ENCODE results near the gene TMC8. TPM values are rescaled to one million over a fixed set of nuclear protein-coding genes. Genes with fewer than 3 reads are reported as not detected.

TMC8 gene
- polyA plus RNA-seq, 1 donor from 2014 or later = 97.5 TPM

DNA sequence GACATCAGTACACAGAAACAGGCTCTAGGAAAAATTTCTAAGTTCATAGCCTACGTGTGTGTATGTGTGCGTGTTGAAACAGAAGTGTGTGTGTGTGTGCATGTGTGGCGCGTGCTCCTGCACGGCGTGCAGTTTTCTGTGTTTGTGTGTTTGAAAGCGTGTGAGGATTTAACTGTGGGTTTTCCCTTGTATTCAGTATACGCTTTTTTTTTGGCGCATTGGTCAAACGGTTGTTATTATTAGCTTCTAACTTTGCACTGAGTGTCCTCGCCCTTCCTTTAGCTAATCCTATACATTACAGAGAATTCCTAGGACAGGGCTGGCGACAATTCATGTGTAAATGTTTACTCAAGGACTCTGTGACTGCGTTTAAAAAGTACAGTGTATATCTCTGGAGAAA lies 25.0 kb upstream of the TMC8 start:
- H3K36me3 Mint-ChIP-seq = peaks cover 7% of the 10 kb centered on the region
- no peak overlapping the region for H3K4me3 Mint-ChIP-seq
- H3K4me1 Mint-ChIP-seq = peaks cover 0 to under 1% (median 0%) of the 10 kb centered on the region in 3 donors
- no peak overlapping the region for H3K27ac Mint-ChIP-seq
- no peaks in the 10 kb centered on the region for H3K9me3 Mint-ChIP-seq
- H3K27me3 Mint-ChIP-seq = no peaks in the 10 kb centered on the region

GRCh38 chr17:78106211-78106610 lies 24.4 kb upstream of the TMC8 start:
- H3K36me3 Mint-ChIP-seq = peaks cover 4% of the 10 kb centered on the region
- no peak overlapping the region for H3K27ac Mint-ChIP-seq
- H3K9me3 Mint-ChIP-seq = no peaks in the 10 kb centered on the region
- no peaks in the 10 kb centered on the region for H3K27me3 Mint-ChIP-seq
- peaks cover 0 to 2% (median 0%) of the 10 kb centered on the region in 3 donors for H3K4me1 Mint-ChIP-seq
- no peak overlapping the region for H3K4me3 Mint-ChIP-seq

DNA sequence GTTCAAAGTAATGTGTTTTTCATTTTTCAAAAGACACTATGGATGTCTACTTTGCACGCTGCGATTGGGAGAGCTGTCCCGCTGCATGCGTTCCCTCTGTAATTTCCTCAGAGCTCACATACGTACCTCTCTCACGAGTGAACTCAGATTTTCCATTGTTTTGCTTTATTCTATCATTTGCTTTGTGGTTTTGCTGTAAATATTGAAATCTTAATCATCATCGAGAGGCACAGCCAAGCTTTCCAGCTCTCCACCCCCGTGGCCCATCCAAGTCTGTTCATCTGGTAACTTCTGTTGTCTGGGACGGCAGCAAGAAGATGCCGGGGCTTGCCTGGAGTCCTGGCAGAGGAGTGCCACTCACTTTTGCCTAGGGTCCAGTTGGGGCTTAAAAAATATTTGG lies 23.1 kb upstream of the TMC8 start:
- Mint-ChIP-seq H3K9me3 (no peaks in the 10 kb centered on the region), H3K4me1 (peaks cover under 1 to 3% (median 2%) of the 10 kb centered on the region in 3 donors), H3K27ac (peak overlapping the region in 1 of 3 donors; percentile 78), H3K36me3 (peaks cover 4% of the 10 kb centered on the region), H3K4me3 (no peak overlapping the region), H3K27me3 (no peaks in the 10 kb centered on the region)

- Mint-ChIP-seq H3K36me3 (peaks cover 6% of the 10 kb centered on the region), H3K4me1 (peaks cover 6 to 10% (median 6%) of the 10 kb centered on the region in 3 donors), H3K4me3 (no peak overlapping the region), H3K27me3 (no peaks in the 10 kb centered on the region), H3K9me3 (no peaks in the 10 kb centered on the region), H3K27ac (peak overlapping the region in 2 of 3 donors; percentile 73 to 78)
Observed at GRCh38 chr17:78107976-78108725, 22.4 kb upstream of the TMC8 start.

DNA sequence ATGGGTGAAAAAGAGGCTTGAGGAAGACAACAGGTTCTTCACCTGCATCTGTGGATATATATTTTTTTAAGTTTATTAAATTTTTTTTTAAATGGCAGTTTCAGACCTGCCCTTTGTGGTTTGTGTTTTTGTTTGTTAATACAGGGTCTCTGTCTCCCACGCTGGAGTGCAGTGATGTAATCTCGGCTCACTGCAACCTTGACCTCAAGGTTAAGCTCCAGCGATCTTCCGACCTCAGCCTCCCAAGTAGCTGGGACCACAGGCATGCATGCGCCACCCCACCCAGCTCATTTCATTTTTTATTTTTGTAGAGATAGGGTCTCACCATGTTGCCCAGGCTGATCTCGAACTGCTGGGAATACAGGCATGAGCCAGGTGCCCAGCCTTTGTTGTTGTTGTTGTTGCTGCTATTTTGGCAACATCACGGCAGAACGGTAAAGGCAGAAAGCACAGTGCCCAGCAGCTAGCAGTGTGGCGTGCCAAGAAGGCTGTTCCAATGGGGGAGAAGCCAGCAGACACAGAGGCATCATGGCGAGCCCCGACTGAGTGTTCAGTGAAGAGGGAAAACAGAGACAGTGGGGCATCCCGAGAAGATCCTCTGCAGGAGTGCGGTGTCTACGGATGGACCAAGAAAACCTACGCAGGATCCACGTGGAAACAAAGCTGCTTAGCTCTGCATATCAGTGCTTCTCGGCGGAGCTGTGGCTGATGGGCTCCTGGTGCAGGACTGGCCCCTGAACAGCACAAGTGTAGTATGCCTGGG lies 21.7 kb upstream of the TMC8 start:
- Mint-ChIP-seq H3K4me3 (no peak overlapping the region), H3K36me3 (peaks cover 3% of the 10 kb centered on the region), H3K4me1 (peaks cover 12 to 17% (median 13%) of the 10 kb centered on the region in 3 donors), H3K27ac (peak overlapping the region; percentile 39 to 78 (median 73)), H3K27me3 (no peaks in the 10 kb centered on the region), H3K9me3 (no peaks in the 10 kb centered on the region)

DNA sequence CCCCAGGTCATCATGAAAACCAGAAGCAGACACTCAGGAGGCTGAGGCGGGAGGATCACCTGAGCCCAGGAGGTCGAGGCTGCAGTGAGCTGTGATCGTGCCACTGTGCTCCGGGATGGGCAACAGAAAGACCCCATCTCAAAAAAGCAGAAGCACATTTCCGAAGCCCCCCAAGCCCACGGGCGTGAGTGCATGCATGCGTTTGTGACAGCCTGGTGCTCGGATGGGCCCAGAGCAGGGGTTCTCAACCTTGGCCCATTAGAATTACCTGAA lies 21.1 kb upstream of the TMC8 start:
- Mint-ChIP-seq H3K9me3 (no peaks in the 10 kb centered on the region), H3K27me3 (no peaks in the 10 kb centered on the region), H3K4me1 (peaks cover 18 to 21% (median 18%) of the 10 kb centered on the region in 3 donors), H3K36me3 (peaks cover 3% of the 10 kb centered on the region), H3K27ac (no peak overlapping the region), H3K4me3 (no peak overlapping the region)

DNA sequence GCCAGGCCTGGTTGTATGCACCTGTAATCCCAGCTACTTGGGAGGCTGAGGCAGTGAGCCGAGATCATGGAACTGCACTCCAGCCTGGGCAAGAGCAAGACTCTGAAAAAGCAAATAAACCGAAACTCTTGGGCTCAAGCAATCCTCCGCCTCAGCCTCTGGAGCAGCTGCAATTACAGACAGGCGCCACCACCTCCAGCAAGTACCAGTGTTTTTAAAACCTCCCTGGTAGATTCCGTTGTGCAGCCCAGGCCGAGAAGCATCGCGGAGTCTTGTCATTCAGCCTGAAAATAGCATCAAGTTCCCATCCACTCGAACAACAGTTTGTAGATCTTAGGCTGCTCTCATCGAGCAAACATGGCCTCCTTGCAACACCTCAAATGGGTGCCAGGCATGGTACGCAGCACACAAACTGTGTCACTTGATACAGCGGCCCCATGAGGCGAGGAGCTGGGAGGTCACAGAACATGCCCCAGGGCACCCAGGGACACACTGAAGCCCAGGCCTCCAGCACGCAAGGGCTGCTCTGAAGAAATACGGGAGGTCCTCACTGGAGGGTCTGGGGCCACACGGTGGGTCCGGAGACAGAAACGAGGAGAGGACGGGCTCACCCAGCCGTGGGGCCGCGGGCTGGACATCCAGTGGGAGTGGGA lies 20.1 kb upstream of the TMC8 start:
- Mint-ChIP-seq H3K9me3 (no peaks in the 10 kb centered on the region), H3K36me3 (peaks cover 3% of the 10 kb centered on the region), H3K4me1 (peaks cover 19 to 25% (median 24%) of the 10 kb centered on the region in 3 donors), H3K4me3 (peak overlapping the region in 2 of 4 donors; percentile 21 to 45), H3K27ac (peak overlapping the region in 2 of 3 donors; percentile 74 to 84), H3K27me3 (no peaks in the 10 kb centered on the region)

- no peaks in the 10 kb centered on the region for H3K9me3 Mint-ChIP-seq
- peaks cover 19 to 25% (median 24%) of the 10 kb centered on the region in 3 donors for H3K4me1 Mint-ChIP-seq
- no peaks in the 10 kb centered on the region for H3K27me3 Mint-ChIP-seq
- peak overlapping the region in 1 of 4 donors; percentile 51 for H3K4me3 Mint-ChIP-seq
- peaks cover 3% of the 10 kb centered on the region for H3K36me3 Mint-ChIP-seq
- peak overlapping the region in 2 of 3 donors; percentile 74 to 84 for H3K27ac Mint-ChIP-seq
Observed at GRCh38 chr17:78111016-78111726, 19.4 kb upstream of the TMC8 start.

DNA sequence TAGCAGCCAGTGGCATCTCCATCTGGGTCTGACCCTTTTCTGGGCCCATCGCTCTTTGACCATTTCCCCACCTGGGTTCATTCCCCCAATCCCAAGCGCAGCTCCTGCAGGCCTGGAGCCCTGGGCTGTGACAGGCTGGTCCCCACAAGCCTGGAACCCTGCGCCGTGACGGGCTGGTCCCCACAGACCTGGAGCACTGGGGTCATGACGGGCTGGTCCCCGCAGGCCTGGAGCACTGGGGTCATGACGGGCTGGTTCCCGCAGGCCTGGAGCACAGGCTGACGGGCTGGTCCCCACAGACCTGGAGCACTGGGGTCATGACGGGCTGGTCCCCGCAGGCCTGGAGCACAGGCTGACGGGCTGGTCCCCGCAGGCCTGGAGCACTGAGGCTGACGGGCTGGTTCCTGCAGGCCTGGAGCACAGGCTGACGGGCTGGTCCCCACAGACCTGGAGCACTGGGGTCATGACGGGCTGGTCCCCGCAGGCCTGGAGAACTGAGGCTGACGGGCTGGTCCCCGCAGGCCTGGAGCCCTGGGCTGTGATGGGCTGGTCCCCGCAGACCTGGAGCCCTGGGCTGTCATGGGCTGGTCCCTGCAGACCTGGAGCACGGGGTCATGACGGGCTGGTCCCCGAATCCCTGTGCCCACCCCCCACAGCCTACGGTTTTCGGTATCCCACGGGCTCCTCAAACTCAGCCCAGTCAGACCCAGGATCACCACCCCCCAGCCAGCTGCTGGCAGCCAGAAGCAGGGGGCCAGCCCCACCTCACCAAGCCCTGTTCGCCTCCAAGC lies 18.6 kb upstream of the TMC8 start:
- no peaks in the 10 kb centered on the region for H3K27me3 Mint-ChIP-seq
- peak overlapping the region; percentile 89 to 97 (median 91) for H3K27ac Mint-ChIP-seq
- peaks cover 19 to 27% (median 24%) of the 10 kb centered on the region in 3 donors for H3K4me1 Mint-ChIP-seq
- peaks cover 3% of the 10 kb centered on the region for H3K36me3 Mint-ChIP-seq
- H3K4me3 Mint-ChIP-seq = no peak overlapping the region
- H3K9me3 Mint-ChIP-seq = no peaks in the 10 kb centered on the region

DNA sequence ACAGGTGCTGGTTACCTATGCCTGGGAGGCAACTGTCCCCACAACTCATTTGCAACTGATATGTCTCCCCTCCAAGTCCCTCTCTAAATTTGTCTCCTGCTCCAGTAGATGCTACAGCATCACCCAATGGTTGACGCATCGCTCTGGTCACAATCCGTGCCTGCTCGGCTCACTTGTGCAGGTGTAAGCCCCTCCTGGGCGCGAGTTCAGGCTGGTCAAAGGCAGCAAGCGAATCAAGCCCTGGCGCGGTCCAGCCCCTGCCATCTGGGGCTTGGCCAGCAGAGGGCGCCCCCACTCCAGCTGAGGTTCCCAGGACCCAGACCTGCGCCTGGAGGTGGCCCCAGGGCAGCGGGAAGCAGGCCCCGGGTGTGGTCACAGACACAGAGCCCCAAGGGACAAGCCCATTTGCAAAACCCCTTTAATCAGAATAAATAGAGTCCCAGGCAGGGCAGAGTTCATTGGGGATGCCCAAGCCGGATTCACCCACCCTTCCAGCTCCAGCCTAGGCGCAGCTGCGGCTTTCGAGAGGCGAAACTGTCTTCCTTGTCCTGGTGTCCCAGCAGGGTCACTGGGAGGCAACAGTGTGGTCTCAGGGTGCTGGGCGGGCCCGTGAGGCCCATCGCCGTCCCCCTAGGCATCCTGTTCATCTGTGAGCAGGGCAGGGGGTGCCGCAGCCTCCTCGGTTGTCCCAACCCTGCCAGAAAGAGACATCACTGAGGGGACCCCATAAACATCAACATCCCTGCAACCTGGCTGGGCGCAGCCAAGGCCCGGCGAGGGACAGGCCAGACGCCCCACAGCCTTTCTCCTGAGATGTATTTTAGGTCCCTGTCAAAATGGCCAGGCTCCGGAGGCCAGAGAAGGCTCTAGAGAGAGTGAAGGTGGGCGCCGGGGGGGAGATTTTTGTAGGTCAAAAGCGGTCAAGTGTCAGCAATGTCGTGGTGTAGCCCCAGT lies 17.8 kb upstream of the TMC8 start:
- H3K27ac Mint-ChIP-seq = peak overlapping the region; percentile 89 to 97 (median 91)
- peaks cover 19 to 27% (median 24%) of the 10 kb centered on the region in 3 donors for H3K4me1 Mint-ChIP-seq
- no peaks in the 10 kb centered on the region for H3K9me3 Mint-ChIP-seq
- peaks cover 3% of the 10 kb centered on the region for H3K36me3 Mint-ChIP-seq
- H3K4me3 Mint-ChIP-seq = peak overlapping the region in 3 of 4 donors; percentile 31 to 84 (median 81)
- no peaks in the 10 kb centered on the region for H3K27me3 Mint-ChIP-seq

DNA sequence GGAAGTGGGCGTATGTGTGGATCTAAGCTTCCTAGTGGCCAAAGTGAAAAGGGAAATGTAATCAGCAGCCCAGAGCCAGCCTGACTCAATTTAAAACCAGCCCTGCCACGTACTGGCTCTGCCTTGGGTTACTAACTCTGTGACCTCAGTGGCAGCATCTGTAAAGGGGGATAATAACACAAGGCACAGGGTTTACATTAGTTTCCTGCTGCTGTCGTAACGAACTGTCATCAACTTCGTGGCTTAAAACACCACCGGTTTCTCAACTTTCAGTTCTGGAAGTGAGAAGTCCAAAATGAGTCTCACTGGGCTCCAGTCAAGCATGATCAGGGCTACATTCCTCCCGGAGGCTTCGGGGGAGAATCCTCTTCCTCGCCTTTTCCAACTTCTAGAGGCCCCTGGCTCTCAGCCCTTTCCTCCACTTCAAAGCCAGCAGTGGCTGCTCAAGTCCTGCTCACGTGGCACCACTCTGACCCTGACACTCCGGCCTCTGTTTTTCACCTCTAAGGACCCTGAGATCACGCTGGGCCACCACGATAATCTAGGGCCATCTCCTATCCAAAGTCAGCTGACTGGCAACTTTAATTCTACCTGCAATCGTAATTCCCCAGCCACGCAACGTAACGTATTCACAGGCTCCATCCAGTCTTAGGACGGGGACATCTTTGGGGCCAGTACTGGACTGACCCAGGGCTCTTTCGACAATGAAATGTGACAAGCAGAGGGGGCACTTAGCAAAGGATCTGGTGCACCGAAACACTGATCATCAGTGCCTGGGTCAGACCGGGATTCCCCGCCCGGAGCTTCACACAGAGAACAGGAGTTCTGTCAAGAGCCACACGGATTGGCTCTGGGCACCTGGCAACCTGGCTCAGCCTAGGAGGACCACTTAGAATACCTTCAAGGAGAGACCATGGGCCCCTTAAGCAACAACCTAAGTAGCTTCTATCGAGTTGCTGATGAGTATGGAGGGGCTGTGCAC lies 16.5 kb upstream of the TMC8 start:
- H3K36me3 Mint-ChIP-seq = peaks cover 3% of the 10 kb centered on the region
- peak overlapping the region; percentile 89 to 97 (median 91) for H3K27ac Mint-ChIP-seq
- H3K4me3 Mint-ChIP-seq = peak overlapping the region in 3 of 4 donors; percentile 28 to 77 (median 68)
- H3K27me3 Mint-ChIP-seq = no peaks in the 10 kb centered on the region
- no peaks in the 10 kb centered on the region for H3K9me3 Mint-ChIP-seq
- H3K4me1 Mint-ChIP-seq = peaks cover 20 to 29% (median 24%) of the 10 kb centered on the region in 3 donors

Measured in IgD-negative memory B cell (primary cell).